Measurements from ENCODE around the gene KPNB1. TPM values are rescaled to one million over a fixed set of nuclear protein-coding genes. Genes with fewer than 3 reads are reported as not detected.

The KPNB1 gene
- polyA plus RNA-seq, 1 donor from 2014 or later: 117 TPM

DNA sequence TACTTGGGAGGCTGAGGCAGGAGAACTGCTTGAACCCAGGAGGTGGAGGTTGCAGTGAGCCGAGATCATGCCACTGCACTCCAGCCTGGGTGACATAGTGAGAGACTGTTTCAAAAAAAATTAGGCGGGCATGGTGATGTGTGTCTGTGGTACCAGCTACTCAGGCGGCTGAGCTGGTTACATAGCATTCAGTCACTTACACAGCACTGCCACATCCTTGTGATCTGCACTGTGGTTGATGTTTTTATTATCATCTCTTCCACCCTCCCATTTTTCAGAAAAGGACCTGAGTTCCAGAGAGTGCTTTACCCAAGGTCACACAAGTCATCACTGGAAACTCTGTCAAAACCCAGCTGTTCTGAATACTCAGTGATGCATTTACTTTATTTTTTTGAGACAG is 14.8 kb upstream of the KPNB1 start:
- H3K27ac ChIP-seq (ENCODE audit: low read length): no peak overlapping the region
- no peak overlapping the region for H3K9ac ChIP-seq (ENCODE audit: low read length)
- TF ChIP-seq EP300 (conservative IDR thresholded peaks at IDR 0.05; ENCODE audit: poor library complexity, severe bottlenecking) (no peak), POLR2AphosphoS5 (IDR thresholded peaks at IDR 0.05) (no peak), MXI1 (conservative IDR thresholded peaks at IDR 0.05; ENCODE audit: poor library complexity, severe bottlenecking) (no peak), TAF1 (IDR thresholded peaks at IDR 0.05; ENCODE audit: low read depth) (no peak), RAD21 (conservative IDR thresholded peaks at IDR 0.05) (no peak), SMC3 (conservative IDR thresholded peaks at IDR 0.05; ENCODE audit: poor library complexity) (no peak), EZH2 (IDR thresholded peaks at IDR 0.05; ENCODE audit: borderline replicate concordance, insufficient read depth, low read length, poor library complexity, severe bottlenecking) (no peak)
- TF ChIP-seq, protein P1, sequence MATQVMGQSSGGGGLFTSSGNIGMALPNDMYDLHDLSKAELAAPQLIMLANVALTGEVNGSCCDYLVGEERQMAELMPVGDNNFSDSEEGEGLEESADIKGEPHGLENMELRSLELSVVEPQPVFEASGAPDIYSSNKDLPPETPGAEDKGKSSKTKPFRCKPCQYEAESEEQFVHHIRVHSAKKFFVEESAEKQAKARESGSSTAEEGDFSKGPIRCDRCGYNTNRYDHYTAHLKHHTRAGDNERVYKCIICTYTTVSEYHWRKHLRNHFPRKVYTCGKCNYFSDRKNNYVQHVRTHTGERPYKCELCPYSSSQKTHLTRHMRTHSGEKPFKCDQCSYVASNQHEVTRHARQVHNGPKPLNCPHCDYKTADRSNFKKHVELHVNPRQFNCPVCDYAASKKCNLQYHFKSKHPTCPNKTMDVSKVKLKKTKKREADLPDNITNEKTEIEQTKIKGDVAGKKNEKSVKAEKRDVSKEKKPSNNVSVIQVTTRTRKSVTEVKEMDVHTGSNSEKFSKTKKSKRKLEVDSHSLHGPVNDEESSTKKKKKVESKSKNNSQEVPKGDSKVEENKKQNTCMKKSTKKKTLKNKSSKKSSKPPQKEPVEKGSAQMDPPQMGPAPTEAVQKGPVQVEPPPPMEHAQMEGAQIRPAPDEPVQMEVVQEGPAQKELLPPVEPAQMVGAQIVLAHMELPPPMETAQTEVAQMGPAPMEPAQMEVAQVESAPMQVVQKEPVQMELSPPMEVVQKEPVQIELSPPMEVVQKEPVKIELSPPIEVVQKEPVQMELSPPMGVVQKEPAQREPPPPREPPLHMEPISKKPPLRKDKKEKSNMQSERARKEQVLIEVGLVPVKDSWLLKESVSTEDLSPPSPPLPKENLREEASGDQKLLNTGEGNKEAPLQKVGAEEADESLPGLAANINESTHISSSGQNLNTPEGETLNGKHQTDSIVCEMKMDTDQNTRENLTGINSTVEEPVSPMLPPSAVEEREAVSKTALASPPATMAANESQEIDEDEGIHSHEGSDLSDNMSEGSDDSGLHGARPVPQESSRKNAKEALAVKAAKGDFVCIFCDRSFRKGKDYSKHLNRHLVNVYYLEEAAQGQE (IDR thresholded peaks at IDR 0.05; ENCODE audit: borderline replicate concordance): no peak
- TF ChIP-seq, protein P2, sequence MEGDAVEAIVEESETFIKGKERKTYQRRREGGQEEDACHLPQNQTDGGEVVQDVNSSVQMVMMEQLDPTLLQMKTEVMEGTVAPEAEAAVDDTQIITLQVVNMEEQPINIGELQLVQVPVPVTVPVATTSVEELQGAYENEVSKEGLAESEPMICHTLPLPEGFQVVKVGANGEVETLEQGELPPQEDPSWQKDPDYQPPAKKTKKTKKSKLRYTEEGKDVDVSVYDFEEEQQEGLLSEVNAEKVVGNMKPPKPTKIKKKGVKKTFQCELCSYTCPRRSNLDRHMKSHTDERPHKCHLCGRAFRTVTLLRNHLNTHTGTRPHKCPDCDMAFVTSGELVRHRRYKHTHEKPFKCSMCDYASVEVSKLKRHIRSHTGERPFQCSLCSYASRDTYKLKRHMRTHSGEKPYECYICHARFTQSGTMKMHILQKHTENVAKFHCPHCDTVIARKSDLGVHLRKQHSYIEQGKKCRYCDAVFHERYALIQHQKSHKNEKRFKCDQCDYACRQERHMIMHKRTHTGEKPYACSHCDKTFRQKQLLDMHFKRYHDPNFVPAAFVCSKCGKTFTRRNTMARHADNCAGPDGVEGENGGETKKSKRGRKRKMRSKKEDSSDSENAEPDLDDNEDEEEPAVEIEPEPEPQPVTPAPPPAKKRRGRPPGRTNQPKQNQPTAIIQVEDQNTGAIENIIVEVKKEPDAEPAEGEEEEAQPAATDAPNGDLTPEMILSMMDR (IDR thresholded peaks at IDR 0.05; ENCODE audit: poor library complexity, severe bottlenecking): no peak
- no peaks in the 10 kb centered on the region for H3K9me2 ChIP-seq (ENCODE audit: insufficient read depth, low read length)
- no peaks in the 10 kb centered on the region for H3K27me3 ChIP-seq (ENCODE audit: insufficient read depth, low read depth, low read length)
- no peaks in the 10 kb centered on the region for H3K9me3 ChIP-seq (ENCODE audit: low read length)
- no peaks in the 10 kb centered on the region for H3K36me3 ChIP-seq (ENCODE audit: insufficient read depth, low read length)
- no peak overlapping the region for H2AFZ ChIP-seq (ENCODE audit: low read depth, low read length)
- H4K20me1 ChIP-seq (ENCODE audit: insufficient read depth): no peaks in the 10 kb centered on the region
- no peaks in the 10 kb centered on the region for H3F3A ChIP-seq (ENCODE audit: insufficient read depth, low read length, poor library complexity, severe bottlenecking)
- no peak overlapping the region for H3K4me3 ChIP-seq (ENCODE audit: low read length)
- no peak overlapping the region for H3K4me2 ChIP-seq (ENCODE audit: low read length)
- no peaks in the 10 kb centered on the region for H3K79me2 ChIP-seq (replicated peaks; ENCODE audit: insufficient read depth, low read length)

DNA sequence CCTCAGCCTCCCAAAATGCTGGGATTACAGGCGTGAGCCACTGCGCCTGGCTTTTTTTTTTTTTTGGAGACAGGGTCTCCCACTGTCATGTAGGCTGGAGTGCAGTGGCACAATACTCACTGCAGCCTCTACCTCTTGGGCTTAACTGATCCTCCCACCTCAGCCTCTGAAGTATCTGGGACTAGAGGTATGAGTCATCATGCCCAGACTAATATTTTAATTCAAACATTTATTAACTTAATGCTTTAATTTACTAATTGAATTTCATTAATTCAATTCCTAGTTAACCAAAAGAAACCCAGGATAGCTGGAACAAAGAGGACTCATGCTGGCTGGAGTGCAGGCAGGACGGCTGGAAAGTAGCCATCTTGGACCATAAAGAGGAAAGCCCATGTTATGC is 14.0 kb upstream of the KPNB1 start:
- no peaks in the 10 kb centered on the region for H3K27me3 ChIP-seq (ENCODE audit: insufficient read depth, low read depth, low read length)
- no peak overlapping the region for H3K27ac ChIP-seq (ENCODE audit: low read length)
- H3K9me3 ChIP-seq (ENCODE audit: low read length): no peaks in the 10 kb centered on the region
- no peaks in the 10 kb centered on the region for H3F3A ChIP-seq (ENCODE audit: insufficient read depth, low read length, poor library complexity, severe bottlenecking)
- no peaks in the 10 kb centered on the region for H3K79me2 ChIP-seq (replicated peaks; ENCODE audit: insufficient read depth, low read length)
- H3K9ac ChIP-seq (ENCODE audit: low read length): no peak overlapping the region
- H3K36me3 ChIP-seq (ENCODE audit: insufficient read depth, low read length): no peaks in the 10 kb centered on the region
- H2AFZ ChIP-seq (ENCODE audit: low read depth, low read length): no peak overlapping the region
- TF ChIP-seq EZH2 (IDR thresholded peaks at IDR 0.05; ENCODE audit: borderline replicate concordance, insufficient read depth, low read length, poor library complexity, severe bottlenecking) (no peak), TAF1 (IDR thresholded peaks at IDR 0.05; ENCODE audit: low read depth) (no peak), EP300 (conservative IDR thresholded peaks at IDR 0.05; ENCODE audit: poor library complexity, severe bottlenecking) (no peak), SMC3 (conservative IDR thresholded peaks at IDR 0.05; ENCODE audit: poor library complexity) (no peak), POLR2AphosphoS5 (IDR thresholded peaks at IDR 0.05) (no peak)
- TF ChIP-seq, protein P2 (IDR thresholded peaks at IDR 0.05; ENCODE audit: poor library complexity, severe bottlenecking): no peak
- TF ChIP-seq, protein P1 (IDR thresholded peaks at IDR 0.05; ENCODE audit: borderline replicate concordance): no peak
- H3K9me2 ChIP-seq (ENCODE audit: insufficient read depth, low read length): no peaks in the 10 kb centered on the region
- no peaks in the 10 kb centered on the region for H4K20me1 ChIP-seq (ENCODE audit: insufficient read depth)
- H3K4me3 ChIP-seq (ENCODE audit: low read length): no peak overlapping the region
- H3K4me2 ChIP-seq (ENCODE audit: low read length): no peak overlapping the region
